CD4-positive, alpha-beta T cell treated with Interleukin-6 for 4 hours (primary cell): Measurements from ENCODE around the gene BRAT1.
"Not testable (repeated sequence)": the region's sequence is repeated elsewhere in the genome, so short reads cannot be mapped to it uniquely, and the experiment has no call there.

Source experiments
- DNase-seq: peaks from one replicate; pipeline ENCODE4 v3.0.0-alpha.2; 2020; ENCODE audit warnings: mixed read lengths

The BRAT1 gene

DNA sequence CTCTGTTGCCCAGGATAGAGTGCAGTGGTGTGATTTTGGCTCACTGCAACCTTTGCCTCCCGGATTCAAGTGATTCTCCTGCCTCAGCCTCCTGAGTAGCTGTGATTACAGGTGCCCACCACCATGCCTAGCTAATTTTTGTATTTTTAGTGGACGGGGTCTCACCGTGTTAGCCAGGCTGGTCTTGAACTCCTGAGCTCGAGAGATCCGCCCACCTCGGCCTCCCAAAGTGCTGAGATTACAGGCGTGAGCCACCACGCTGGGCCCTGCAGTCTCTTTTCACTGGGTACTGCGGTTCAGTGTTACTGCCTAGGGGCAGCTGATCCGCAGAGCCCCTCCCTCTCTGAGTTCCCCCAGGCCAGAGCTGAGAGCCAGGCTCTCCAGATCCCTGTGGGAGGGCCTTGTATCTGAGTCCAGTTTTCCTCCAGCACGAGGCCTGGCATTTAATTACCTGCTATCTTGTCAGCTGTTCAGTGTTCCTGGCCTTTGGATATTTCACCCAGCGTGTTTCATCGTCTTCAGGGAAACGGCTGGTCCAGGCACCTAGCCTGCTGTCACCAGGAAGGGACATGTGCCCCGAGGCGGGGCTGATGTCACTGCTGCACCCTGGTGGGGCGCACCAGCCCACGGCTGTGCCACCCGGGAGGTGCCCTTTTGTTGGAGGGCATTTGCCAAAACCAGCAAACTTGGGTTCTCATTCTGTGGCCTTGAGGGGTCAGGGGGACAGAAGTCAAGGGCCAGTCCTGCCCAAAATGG is 19.3 kb downstream of the BRAT1 start:
- not testable (repeated sequence) for DNase-seq

DNA sequence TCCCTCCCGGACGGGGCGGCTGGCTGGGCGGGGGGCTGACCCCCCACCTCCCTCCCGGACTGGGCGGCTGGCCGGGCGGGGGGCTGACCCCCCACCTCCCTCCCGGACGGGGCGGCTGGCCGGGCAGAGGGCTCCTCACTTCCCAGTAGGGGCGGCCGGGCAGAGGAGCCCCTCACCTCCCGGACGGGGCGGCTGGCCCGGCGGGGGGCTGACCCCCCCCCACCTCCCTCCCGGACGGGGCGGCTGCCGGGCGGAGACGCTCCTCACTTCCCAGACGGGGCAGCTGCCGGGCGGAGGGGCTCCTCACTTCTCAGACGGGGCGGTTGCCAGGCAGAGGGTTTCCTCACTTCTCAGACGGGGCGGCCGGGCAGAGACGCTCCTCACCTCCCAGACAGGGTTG is 21.1 kb downstream of the BRAT1 start:
- not testable (repeated sequence) for DNase-seq

DNA sequence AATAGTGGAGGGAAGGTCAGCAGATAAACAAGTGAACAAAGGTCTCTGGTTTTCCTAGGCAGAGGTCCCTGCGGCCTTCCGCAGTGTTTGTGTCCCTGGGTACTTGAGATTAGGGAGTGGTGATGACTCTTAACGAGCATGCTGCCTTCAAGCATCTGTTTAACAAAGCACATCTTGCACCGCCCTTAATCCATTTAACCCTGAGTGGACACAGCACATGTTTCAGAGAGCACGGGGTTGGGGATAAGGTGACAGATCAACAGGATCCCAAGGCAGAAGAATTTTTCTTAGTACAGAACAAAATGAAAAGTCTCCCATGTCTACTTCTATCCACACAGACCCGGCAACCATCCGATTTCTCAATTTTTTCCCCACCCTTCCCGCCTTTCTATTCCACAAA is 21.8 kb downstream of the BRAT1 start:
- not testable (repeated sequence) for DNase-seq

DNA sequence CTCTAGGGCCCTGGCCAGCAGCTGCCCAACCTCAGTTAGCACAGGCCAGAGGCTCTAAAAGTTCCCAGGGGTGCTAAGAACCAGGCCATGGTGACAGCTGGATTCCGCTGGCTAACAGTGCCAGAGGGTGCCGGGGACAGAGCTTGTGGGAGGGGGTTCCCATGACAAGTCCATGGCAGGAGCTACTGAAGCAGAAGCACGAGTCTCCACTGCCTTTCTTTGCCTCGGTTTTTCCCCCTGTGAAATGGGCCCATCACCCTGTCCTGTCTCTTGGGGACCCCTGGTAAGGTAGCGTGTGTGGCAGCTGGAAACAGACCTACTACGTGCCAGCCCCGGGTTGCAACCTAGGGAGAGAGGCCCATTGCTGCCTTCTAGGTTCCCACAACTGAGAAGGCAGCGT is 22.5 kb downstream of the BRAT1 start:
- DNase-seq: not testable (repeated sequence)

DNA sequence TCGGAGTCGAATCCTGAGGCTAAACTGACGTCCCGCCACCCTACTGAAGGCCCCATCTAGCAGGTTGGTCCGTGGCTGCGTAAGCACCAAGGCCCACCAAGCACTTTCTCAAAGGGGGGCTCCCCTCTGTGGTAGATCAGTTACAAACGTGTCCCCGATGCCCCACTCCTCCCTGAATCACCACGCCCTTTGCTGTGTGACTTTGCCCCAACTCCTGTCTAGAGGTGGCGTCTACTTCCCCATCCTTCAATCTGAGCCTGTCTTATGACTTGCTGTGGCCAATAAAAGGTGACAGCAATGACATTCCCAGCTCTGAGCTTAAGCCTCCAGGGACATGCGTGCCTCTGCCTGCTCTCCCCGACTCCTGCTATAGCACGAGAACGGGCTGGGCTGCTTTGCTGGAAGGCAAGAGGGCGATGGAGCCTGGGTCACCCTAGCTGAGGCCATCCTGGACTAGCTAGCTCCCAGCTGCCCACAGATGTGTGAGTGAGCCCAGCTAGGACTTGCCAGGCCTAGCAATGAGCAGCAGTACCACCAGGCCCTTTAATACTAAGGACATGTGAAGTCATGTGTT is 23.0 kb downstream of the BRAT1 start:
- DNase-seq: peak; percentile 10

DNA sequence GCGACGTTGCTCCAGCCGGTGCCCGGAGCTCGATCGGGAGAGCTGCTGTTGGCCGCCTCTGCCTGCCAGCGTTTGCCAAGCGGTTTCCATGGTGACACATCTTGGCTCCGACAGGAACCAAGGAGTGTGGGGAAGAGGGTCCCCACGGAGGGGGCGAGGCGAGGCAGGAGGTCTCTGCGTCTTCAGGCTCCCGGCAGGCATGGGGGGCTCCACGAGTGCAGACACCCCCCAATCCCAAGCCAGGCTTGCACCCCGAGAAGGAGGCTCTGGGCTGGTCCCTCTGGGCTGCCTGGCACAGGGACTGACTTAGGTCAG is 23.6 kb downstream of the BRAT1 start:
- not testable (repeated sequence) for DNase-seq

DNA sequence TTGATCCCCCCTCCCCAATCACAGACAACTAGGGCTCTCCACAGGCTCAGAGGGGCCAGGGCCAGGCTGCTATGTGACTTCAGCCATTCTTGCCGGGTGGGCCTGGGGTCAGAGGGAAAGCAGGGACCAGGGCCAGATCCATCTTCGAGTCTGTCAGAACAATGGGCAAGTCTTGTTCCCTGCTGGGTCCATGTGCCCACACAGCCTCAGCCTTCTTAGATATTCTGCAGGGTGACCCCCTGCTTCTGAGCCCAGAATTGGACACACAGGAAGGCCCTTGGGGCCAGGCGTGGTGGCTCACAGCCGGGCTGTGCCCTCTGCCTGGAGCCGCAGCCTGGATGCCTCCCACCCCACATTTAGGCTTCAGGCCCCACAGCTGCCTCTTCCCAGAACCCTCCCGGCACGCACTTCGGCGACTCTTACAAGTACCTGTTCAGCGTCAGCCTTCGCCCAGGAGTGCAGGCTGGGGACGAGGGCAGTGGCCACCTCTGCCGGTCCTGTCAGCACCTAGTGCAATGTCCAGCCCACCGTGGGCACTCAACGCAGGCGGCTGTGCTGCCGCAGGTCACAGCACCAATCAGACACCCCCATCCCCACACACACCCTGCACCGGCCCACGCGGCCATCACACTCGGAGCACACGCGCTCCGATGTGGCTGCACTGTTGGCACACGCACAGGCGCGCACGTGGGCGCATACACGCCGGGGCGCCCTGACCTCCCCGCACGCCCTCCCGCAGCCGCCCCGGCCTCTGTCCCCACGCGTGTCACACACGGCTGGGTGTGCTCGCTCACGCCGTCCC is 24.1 kb downstream of the BRAT1 start:
- peak; percentile 2 for DNase-seq

DNA sequence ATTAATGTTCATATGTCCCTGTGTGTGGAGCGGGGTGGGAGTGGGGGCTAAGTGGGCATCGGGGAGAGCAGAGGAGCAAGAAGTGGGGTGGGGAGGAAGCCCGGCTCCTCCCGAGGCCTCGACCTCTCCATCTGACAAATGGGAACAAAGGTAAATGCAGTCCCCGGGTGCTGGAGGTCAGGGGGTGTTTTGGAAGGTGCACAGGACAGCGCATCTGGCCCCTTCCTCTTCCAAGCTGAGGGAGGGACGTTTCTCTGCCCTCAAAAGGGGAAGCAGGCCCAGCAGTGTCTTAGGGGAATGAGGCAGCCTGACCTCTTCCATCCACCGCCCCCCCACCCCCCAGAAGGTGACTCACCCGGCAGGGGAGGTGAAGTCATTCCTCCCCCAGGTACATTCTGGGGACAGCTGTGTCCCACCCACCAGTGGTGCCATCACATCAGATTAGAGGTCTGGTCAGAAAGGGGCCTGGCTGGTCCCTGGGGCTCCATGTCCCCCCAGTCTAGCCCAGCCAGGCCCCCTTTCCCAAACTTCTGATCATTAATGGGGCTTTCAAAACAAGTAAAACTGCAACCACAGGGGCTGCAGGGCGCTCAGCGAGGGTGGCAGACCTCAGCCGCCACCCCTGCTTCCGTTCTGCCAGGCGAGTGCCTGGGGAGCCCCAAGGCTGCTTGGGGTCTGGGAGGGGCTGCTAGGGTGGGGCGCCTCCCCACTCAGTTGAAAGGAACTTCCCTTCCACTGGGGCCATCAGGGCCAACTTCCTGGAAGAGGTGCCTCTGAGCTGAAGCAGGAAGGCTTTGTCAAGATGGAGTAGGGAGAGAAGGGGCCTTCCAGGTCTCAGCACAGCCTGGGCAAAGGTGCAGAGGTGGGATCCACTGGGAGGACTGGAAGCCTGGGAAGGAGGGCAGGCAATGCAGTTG is 25.0 kb downstream of the BRAT1 start:
- peak; percentile 89 for DNase-seq

DNA sequence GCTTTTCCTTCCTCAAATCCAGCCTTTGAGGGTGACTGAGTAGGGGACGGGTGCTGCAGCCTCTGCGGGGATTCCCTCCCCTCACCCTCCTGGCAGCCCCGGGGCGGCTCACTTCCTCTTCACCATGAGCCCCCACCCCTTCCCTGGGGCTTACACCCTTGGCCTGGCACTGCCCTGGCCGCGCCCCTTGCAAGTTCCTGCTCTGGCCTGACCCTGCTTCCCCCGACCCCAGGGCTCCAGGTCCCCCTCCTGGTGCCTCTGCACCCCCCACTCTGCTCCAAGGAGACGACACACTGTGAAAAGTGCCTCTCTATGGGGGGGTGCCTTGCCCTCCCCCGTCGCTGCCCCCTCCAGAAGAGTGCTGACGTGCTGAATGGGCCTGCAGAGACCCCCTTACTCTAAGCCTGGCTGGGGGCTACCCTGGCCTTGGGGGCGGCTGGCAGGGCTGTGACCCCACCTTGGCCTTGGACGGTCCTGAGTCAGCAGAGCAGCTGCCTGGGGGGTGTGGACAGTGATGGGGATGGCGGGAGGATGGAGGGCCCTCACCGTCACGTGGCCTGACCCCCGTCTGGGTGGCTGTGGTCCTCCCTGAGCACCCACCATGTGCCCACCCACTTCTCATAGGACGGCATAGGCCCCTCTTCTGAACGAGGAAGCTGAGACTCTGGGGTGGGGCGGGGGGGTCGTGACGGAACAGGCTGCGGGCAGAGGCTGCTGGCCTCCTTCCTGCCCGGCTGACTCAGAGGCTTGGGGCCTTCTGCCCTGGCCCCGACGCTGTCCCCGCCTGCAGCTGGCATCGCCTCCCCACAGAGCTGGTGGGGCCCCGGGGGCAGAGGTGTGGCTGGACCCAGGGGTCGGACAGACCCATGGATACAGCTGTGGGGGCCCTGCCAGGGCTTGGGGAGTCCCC is 25.9 kb downstream of the BRAT1 start:
- DNase-seq: peak; percentile 82

DNA sequence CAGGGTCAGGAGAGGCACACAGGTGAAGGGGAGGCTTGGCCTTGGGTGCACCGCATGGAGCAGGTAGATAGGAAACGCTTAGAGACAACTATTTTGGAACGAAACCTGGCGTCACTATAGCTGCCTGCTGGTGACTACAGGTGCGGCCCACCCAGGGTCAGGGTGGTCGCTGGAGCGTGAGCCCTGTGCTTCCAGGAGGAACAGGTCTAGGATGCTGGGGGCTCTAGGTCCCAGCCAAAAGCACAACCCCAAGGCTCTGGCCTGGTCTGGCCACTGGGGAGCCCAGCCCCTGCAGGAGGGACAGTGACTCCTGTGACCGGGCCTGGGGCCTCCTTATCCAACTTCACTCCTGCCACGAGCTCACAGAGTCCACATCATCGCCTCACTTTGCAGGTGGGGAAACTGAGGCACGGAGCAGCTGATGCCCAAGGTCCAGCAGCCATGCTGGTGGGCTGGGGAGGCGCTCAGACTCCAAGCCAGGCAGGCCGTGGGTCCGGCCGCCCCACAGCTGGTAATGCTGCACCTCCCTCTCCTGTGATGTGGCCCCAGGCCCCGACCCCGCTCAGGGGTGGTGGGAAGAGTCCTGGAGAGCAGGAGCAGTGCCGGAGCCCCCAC is 26.7 kb downstream of the BRAT1 start:
- peak; percentile 2 for DNase-seq

DNA sequence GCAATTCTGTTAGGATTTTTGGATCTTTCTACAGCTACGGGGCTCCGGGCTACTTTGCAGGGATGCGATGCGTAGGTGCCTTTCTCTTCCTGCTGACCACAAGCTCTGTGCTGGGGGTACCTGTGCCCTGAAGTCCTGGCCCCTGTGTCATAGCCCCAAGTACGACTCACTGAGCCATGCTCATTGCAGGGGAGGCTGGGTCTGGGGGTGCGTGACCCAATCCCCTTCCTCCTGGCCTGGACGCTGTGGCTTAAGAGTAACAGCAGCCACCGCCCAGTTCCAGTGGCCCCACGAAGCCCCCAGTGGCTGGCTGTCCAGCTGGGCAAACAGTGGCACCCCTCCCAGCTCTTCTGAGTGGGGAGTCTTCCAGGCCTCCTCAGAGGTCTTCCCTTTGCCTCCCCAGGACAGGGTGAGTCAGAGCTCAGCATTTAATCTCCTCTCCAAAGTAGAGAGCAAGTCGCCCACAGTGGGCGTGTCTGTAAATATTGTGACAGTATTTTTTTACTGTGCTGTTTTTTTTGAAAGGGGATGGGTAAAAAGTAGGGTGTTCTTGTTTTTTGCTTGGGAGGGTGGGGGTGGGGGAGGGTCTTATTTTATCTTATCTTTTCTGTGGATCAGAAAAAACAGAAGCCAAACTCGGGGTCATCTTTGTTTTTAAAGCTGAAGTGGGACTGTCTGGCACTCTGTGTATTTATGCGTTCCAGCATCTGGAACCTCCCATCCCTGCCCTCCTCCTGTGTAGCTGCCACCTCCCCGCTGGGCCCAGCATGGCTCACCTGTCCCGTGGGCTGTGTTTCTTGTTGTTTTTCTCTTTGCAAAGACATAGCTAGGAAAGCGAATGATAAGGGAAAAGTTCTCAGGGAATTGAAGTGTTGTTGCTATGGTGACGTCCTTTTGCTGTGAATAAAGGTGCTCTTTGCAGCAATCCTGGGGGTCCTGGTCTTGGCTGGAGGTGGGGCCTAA is 27.5 kb downstream of the BRAT1 start:
- DNase-seq: peak; percentile 83

DNA sequence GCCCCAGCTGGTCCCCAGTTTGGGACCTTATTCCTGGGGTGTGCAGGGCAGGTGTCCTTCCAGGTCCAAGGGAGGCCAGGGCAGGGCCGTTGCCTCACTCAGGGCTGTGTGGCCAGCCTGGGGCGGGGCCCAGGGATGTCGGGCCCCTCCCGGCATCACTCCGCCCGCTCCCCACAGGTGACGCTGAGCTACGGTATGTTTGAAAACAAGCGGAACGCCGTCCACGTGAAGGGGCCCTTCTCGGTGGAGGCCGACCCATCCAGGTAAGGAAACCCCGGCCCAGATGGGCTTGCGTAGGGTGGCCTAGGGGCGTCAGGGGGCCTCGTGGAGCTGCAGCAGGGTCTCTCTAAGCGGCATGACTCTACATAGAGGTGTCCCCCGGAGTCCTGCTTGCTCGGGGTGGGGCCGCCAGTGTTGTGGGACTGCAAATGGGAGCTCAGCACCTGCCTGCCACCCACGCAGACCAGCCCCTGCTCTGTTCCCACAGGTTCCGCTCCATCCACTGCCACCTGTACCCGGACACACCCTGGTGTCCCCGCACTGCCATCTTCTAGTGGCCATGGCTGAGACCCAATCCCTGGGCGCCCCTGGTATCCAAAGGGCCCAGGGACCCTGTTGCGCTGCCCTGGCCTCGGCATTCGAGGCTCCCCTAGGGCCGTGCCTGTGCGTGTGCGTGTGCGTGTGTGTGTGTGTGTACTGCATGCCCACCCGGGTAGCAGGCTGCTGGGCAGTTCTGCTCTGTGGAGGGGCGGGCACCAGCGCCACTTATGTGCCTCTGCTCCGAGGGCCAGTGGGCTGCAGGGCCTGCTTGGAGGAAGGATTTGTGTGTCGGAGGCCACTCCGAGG is 28.4 kb downstream of the BRAT1 start:
- peak; percentile 7 for DNase-seq

DNA sequence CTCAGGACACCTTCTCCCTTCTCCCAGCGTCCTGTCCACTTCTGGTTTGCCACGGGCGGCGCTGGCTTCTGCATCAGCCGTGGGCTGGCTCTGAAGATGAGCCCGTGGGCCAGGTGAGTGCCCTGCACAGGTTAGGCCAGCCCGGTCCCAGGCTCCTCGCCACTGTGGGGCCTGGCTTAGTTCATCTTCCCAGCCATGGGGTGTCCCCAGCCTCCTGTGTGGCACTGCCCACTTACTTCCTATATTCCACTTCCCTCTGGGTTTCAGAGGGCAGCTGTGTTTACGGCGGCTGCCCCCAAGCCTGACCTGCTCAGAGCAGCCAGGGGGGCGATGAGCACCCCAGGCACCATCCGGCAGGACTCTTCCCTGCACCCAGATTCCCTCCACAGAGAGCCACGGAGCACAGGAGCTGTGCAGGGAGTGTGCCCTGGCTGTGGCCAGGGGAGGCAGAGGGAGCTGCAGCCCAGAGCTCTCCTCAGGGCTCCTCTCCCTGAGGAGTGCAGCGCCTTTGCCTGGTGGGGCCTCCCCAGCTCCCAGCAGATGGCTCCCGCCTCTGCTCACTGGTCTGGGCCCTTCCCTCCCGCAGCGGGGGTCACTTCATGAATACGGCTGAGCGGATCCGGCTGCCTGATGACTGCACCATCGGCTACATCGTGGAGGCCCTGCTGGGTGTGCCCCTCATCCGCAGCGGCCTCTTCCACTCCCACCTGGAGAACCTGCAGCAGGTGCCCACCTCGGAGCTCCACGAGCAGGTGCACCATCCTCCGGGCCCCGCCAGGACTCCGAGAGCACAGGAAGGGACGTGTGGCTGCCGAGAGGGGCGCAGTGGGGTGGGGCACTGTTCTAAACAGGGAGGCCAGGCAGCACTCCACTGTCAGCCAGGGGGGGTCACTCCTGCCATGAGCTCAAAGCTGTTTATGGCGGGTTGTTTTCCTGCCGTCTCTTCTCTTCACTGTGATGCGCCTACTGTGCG is 29.4 kb downstream of the BRAT1 start:
- peak; percentile 10 for DNase-seq

DNA sequence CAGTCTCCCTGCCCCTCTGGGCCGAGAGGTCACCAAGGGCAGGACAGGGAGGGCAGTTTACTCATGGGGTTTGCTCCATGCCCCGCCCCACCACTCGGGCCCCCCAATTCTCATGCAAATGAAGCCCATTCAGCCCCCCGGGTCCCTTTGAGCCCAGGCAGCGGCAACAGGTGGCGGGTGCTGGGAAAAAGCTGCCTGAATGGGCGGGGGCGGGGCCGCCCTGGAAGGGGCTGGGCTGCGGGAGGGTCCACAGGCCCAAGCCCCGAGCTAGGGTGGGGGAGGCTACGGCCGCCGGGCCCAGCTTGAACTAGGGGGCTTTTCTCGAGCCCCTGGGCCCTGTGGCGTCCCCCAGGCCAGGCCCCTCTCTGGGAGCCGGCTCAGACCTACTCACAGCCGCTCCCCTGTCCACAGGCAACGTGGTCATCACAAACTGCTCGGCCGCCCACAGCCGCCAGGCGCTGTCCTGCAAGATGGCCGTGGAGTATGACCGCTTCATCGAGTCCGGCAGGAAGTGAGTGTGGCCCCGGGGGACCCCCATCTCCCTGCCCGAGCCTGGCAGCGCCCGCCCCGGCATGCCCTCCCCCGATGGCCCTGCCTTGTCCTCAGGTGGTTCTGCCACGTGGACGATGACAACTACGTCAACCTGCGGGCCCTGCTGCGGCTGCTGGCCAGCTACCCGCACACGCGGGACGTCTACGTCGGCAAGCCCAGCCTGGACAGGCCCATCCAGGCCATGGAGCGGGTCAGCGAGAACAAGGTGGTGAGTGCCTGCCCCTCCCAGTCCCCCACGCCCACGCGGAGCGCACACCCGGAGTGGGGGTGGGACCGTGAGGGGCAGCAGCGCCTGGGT is 30.3 kb downstream of the BRAT1 start:
- DNase-seq: peak; percentile 1

DNA sequence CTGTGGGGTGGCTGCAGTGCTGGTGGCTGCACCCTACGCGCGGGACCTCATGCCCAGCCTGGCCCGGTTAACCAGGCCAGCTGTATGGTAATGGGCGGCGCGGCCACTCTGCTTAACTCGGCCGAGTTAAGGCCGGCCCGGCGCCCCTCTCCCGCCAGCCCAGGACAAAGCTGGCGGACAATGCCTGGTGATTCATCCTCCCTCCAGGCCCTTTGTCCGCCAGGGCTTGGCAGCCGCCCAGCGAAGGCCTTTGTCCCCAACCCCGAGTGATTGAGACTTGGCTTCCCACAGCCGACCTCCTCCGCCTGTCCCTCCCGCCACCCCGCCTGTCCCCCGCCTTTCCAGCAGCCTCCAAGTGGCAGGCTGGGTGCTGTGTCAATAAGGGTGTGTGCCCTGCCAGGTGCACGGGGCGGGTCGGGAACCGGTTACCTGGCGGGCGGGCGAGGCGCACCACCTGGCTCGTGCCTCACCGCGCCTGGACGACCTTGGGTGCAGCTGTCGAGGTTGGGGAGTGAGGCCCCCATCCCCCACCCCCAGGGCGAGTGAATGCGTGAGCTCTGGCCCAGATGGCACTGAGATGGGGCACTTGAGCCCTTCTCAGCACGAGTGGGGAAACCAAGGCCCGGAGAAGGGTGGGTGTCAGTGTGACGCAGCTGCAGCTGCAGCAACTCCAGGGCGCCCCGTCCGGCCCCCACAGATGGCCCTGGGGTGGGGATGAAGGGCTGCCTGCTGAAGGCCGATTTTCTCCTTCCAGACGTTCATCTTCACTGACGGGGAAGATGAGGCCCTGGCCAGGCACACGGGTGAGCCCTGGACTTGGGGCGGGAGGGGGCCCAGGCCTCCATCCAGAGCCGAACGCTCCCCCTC is 31.1 kb downstream of the BRAT1 start:
- DNase-seq: no peak

DNA sequence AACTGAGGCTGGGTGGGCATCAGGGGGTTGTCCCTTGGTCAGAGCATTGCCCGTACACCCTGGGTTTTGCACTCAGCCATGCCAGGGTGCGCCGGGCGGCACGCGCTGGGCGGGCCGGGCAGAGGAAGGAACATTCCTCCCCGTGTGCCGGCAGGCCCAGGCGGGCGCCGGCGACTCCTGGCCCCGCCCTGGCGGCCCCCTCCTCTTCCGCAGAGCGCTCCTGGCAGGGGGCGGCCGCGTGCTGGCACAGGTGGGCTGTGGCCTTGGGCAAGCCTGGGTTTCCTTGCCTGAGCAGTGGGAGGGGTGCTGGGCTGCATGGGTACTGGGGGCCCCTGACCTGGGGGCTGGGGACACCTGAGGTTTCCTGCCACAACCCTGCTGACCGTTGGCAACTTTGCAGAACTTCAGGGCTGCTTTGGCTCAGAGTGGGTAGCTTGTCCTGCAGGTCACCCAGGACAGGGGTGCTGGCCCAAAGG is 31.8 kb downstream of the BRAT1 start:
- DNase-seq: no peak
